GM12878 (cell line): ENCODE measurements around the gene RAP2C. TPM values are rescaled to one million over a fixed set of nuclear protein-coding genes. Genes with fewer than 3 reads are reported as not detected.

Source experiments
- ATAC-seq: fragments of 200-7000 bp; cut with Tn5 transposase; 3 replicates; pipeline ENCODE4 v1.9.1; 2020; ENCODE audit warnings: mild to moderate bottlenecking, moderate library complexity
- BruUV-seq: library from RNA; stranded (reverse); fragments of 400-500 nt; replicated peaks from 2 replicates; lab custom pipeline; 2021; lab: Mats Ljungman, UMichigan
- CTCF ChIA-PET: fragments of 300-600 bp; sonication (Branson Sonifier 250); formaldehyde crosslinking; extraction: SDS; loops from one replicate; lab custom pipeline; 2021; ENCODE audit warnings: inconsistent platforms; lab: Yijun Ruan, JAX
- POLR2A ChIA-PET: fragments of 350-600 bp; formaldehyde crosslinking; extraction: SDS; loops from one replicate; lab custom pipeline; 2021; ENCODE audit warnings: inconsistent platforms; lab: Charles Lee
- RAD21 ChIA-PET: fragments of 300-600 bp; sonication (Branson Sonifier 250); formaldehyde crosslinking; loops from one replicate; lab custom pipeline; 2023; ENCODE audit warnings: antibody characterized with exemption; ENCODE audit not compliant: unreplicated experiment; lab: Charles Lee
- SMC1A ChIA-PET: fragments of 300-600 bp; sonication (Branson Sonifier 250); formaldehyde crosslinking; loops from one replicate; lab custom pipeline; 2023; ENCODE audit not compliant: unreplicated experiment, uncharacterized antibody; lab: Charles Lee
- DNase-seq: peaks from one replicate; pipeline ENCODE4 v3.0.0-alpha.2; 2011; ENCODE audit warnings: low read depth, low spot score
- FAIRE-seq: peaks from 3 replicates; lab custom pipeline; 2011; peaks lifted over from hg19 to GRCh38; lab: Jason Lieb, UNC
- H2AFZ ChIP-seq: 2 replicates; pipeline ENCODE4 v1.6.0; 2011; ENCODE audit warnings: low read depth, low read length, control low read depth; ENCODE audit not compliant: control insufficient read depth
- H3K27ac ChIP-seq: 2 replicates; pipeline ENCODE4 v1.5.1; 2011; ENCODE audit warnings: control low read depth; ENCODE audit not compliant: control insufficient read depth, insufficient read depth
- H3K27me3 ChIP-seq, 2 experiments: replicated peaks in 1 of 2; 2 replicates each; pipeline versions ENCODE4 v1.6.0 to v1.6.1; 2011; ENCODE audit warnings: low read length in 1 of 2; ENCODE audit not compliant: control insufficient read depth in 2 of 2, insufficient read depth in 2 of 2
- H3K36me3 ChIP-seq, 2 experiments: 2 replicates each; pipeline ENCODE4 v1.5.1; 2011; ENCODE audit warnings: low read length in 1 of 2; ENCODE audit not compliant: control insufficient read depth in 2 of 2, insufficient read depth in 2 of 2
- H3K4me1 ChIP-seq: 2 replicates; pipeline ENCODE4 v1.6.1; 2011; ENCODE audit warnings: mild to moderate bottlenecking, low read length, moderate library complexity, mixed read lengths; ENCODE audit not compliant: control insufficient read depth, insufficient read depth
- H3K4me2 ChIP-seq: 2 replicates; pipeline ENCODE4 v1.6.0; 2011; ENCODE audit warnings: control low read depth; ENCODE audit not compliant: control insufficient read depth, insufficient read depth
- H3K4me3 ChIP-seq: fragments of 200-600 bp; sonication (generic); 2 replicates; pipeline ENCODE4 v1.5.1; 2016
- H3K79me2 ChIP-seq: 2 replicates; pipeline ENCODE4 v1.6.0; 2011; ENCODE audit warnings: low read length; ENCODE audit not compliant: control insufficient read depth, insufficient read depth
- H3K9ac ChIP-seq: 2 replicates; pipeline ENCODE4 v1.8.0; 2011; ENCODE audit warnings: low read length, control low read depth, mixed read lengths; ENCODE audit not compliant: control insufficient read depth, insufficient read depth
- H3K9me3 ChIP-seq: replicated peaks from 3 replicates; pipeline ENCODE4 v1.5.1; 2011; ENCODE audit warnings: mild to moderate bottlenecking, low read length; ENCODE audit not compliant: control insufficient read depth, insufficient read depth
- H4K20me1 ChIP-seq: 2 replicates; pipeline ENCODE4 v1.6.0; 2011; ENCODE audit not compliant: control insufficient read depth, insufficient read depth
- ESRRA ChIP-seq: IDR thresholded peaks from 2 replicates; pipeline ENCODE4 v1.6.1; 2012; ENCODE audit warnings: mild to moderate bottlenecking, low read length, improper control_type of control experiment
- ETV6 ChIP-seq, 2 experiments: fragments of 450-650 bp in 1 of 2; IDR thresholded peaks in 1 of 2; conservative IDR thresholded peaks in 1 of 2; 2 replicates each; pipeline ENCODE4 v1.6.1; 2014; ENCODE audit warnings: antibody characterized with exemption in 1 of 2, borderline replicate concordance in 1 of 2, low read depth in 1 of 2, mild to moderate bottlenecking in 1 of 2, moderate library complexity in 1 of 2
- HDAC6 ChIP-seq: fragments of 200-600 bp; sonication (generic); IDR thresholded peaks from one replicate; pipeline ENCODE4 v1.8.0; 2017; ENCODE audit warnings: antibody characterized with exemption; ENCODE audit not compliant: unreplicated experiment
- MYB ChIP-seq: fragments of 150-350 bp; IDR thresholded peaks from 2 replicates; pipeline ENCODE4 v1.6.1; 2014; ENCODE audit warnings: mild to moderate bottlenecking, low read depth, low read length, borderline replicate concordance
- POLR2AphosphoS5 ChIP-seq: IDR thresholded peaks from 2 replicates; pipeline ENCODE4 v1.6.1; 2011; ENCODE audit warnings: mild to moderate bottlenecking, low read length, inconsistent platforms
- RAD21 ChIP-seq: IDR thresholded peaks from 2 replicates; pipeline ENCODE4 v1.6.1; 2011; ENCODE audit warnings: mild to moderate bottlenecking, low read depth, low read length, moderate library complexity; ENCODE audit not compliant: insufficient read depth
- RCOR1 ChIP-seq: conservative IDR thresholded peaks from 2 replicates; pipeline ENCODE4 v1.6.1; 2012; ENCODE audit warnings: low read depth, low read length, improper control_type of control experiment
- SMAD1 ChIP-seq: fragments of 450-650 bp; IDR thresholded peaks from 2 replicates; pipeline ENCODE4 v1.6.1; 2018; ENCODE audit warnings: mild to moderate bottlenecking, low read depth; ENCODE audit not compliant: partially characterized antibody
- SMAD5 ChIP-seq: IDR thresholded peaks from 2 replicates; pipeline ENCODE4 v1.6.1; 2016; ENCODE audit warnings: antibody characterized with exemption, low read depth
- SP1 ChIP-seq: IDR thresholded peaks from one replicate; pipeline ENCODE4 v1.6.1; 2011; ENCODE audit warnings: low read depth, low read length
- SPI1 ChIP-seq: IDR thresholded peaks from 2 replicates; pipeline ENCODE4 v1.6.1; 2011; ENCODE audit warnings: low read depth, mild to moderate bottlenecking, low read length, moderate library complexity, borderline replicate concordance; ENCODE audit not compliant: insufficient read depth
- SRF ChIP-seq, 2 experiments: IDR thresholded peaks; 2 replicates each; pipeline ENCODE4 v1.6.1; 2011; ENCODE audit warnings: low read depth in 2 of 2, low read length in 2 of 2, mild to moderate bottlenecking in 1 of 2, moderate library complexity in 1 of 2
- SUZ12 ChIP-seq: fragments of 200-600 bp; sonication (generic); IDR thresholded peaks from one replicate; pipeline ENCODE4 v1.6.1; 2018; ENCODE audit warnings: antibody characterized with exemption, mild to moderate bottlenecking; ENCODE audit not compliant: unreplicated experiment
- TCF12 ChIP-seq: IDR thresholded peaks from 2 replicates; pipeline ENCODE4 v1.6.1; 2011; ENCODE audit warnings: low read depth, mild to moderate bottlenecking, low read length
- YBX1 ChIP-seq: fragments of 450-650 bp; IDR thresholded peaks from 2 replicates; pipeline ENCODE4 v1.6.1; 2016; ENCODE audit warnings: antibody characterized with exemption
- ZBTB40 ChIP-seq: fragments of 450-650 bp; IDR thresholded peaks from 2 replicates; pipeline ENCODE4 v1.6.1; 2016; ENCODE audit warnings: mild to moderate bottlenecking, moderate library complexity, borderline replicate concordance
- ZNF24 ChIP-seq: fragments of 450-650 bp; IDR thresholded peaks from 2 replicates; pipeline ENCODE4 v1.6.1; 2017; ENCODE audit warnings: antibody characterized with exemption, mild to moderate bottlenecking
- ZNF384 ChIP-seq: IDR thresholded peaks from 2 replicates; pipeline ENCODE4 v1.6.1; 2012; ENCODE audit warnings: low read depth, mild to moderate bottlenecking, low read length, improper control_type of control experiment, borderline replicate concordance
- WGBS: methylation state at CpG from one replicate; pipeline ENCODE4 v1.1.6; 2016; ENCODE audit warnings: low lambda C conversion rate; ENCODE audit not compliant: insufficient replicate concordance, insufficient coverage; ENCODE audit errors: missing lambda C conversion rate; 5-methylcytosine and 5-hydroxymethylcytosine counted together
- in situ Hi-C: fragments of 300-500 bp; cut with MboI; formaldehyde crosslinking; loops from 9 replicates; pipeline ENCODE4 v1.14.3; 2018; ENCODE audit warnings: mixed read lengths
- intact Hi-C: fragments of 100-400 bp; cut with micrococcal nuclease; formaldehyde crosslinking; loops from one replicate; pipeline ENCODE4 v1.14.2; 2022; ENCODE audit not compliant: unreplicated experiment
- polyA plus RNA-seq, 11 experiments: library from polyadenylated mRNA; depleted of rRNA in 4 of 11; unstranded in 6 of 11; stranded (reverse) in 5 of 11; fragments of >200 nt; fragmentation: Nextera tagmentation in 4 of 11; fragmentation: Illumina TruSeq in 1 of 11; extraction: Ambion mirVana in 4 of 11; extraction: Trizol in 1 of 11; gene quantifications; 1 replicate in 1 of 11; 2 replicates in 10 of 11; pipeline versions ENCODE4 v1.2.1 to v1.2.3, GENCODE V29; 2011 to 2016; ENCODE audit warnings: inconsistent platforms in 2 of 11, missing spikeins in 2 of 11, low read depth in 1 of 11
- total RNA-seq, 4 experiments: library from RNA; depleted of rRNA in 3 of 4; stranded (reverse); fragments of >200 nt in 3 of 4; fragmentation: Illumina TruSeq in 1 of 4; extraction: Trizol in 1 of 4; gene quantifications; 2 replicates each; pipeline versions ENCODE4 v1.2.1 to v1.2.3, GENCODE V29; 2013 to 2021

RAP2C gene
- total and polyA plus RNA-seq, 10 of the 15 experiments (the other 5 are each of a cell fraction or from before 2014, with no cell fraction given) = 17.1 to 32.1 (median 25.4) TPM

GRCh38 chrX:132217203-132218073 is 1.8 kb downstream of the RAP2C start:
- peak overlapping the region; percentile 82 for H3K9ac ChIP-seq
- POLR2A ChIA-PET = no interaction called here
- peak overlapping the region; percentile 47 for H2AFZ ChIP-seq
- H3K4me2 ChIP-seq = no peak overlapping the region
- FAIRE-seq (no peak), ATAC-seq (peak; percentile 77), DNase-seq (peak; percentile 57)
- 36% methylated on average over 27 of the region's 74 CpGs for WGBS
- SMC1A ChIA-PET = interaction anchor here (0.7 kb wide), 1 partner anchor 11 kb away, joined by 3 read pairs; no protein-coding TSS in a partner anchor
- H3K36me3 ChIP-seq = peaks cover 0 to 4% of the 10 kb centered on the region in 2 experiments; a peak in 1 of 4 replicates
- RAD21 ChIA-PET = interaction anchor here (2.8 kb wide), 1 partner anchor 47 kb away, joined by 13 read pairs; no protein-coding TSS in a partner anchor
- in situ Hi-C loops = loop anchor here (5.0 kb wide), 2 partner anchors 185 to 385 kb away; no protein-coding TSS in a partner anchor
- peak overlapping the region; percentile 86 for H3K27ac ChIP-seq
- peak overlapping the region; percentile 61 for H3K4me3 ChIP-seq
- H3K27me3 ChIP-seq = no peaks in the 10 kb centered on the region
- no peaks in the 10 kb centered on the region for H4K20me1 ChIP-seq
- peaks cover 33% of the 10 kb centered on the region for H3K79me2 ChIP-seq
- intact Hi-C loops = loop anchor here (1.0 to 5.0 kb wide), 3 partner anchors 195 to 387 kb away; partner anchors contain the start of genes MBNL3 and STK26
- CTCF ChIA-PET = interaction anchor here (1.0 kb wide), 1 partner anchor 390 kb away, joined by 4 read pairs; no protein-coding TSS in a partner anchor
- H3K9me3 ChIP-seq = no peaks in the 10 kb centered on the region
- BruUV-seq = no TSS peak
- no peaks in the 10 kb centered on the region for H3K4me1 ChIP-seq
- TF ChIP-seq SP1 (peak; percentile 20), MYB (no peak), SRF (IDR thresholded peaks at IDR 0.05; ENCODE audit: low read depth in 2 of 2, low read length in 2 of 2) (no peak), SUZ12 (no peak), SPI1 (0 out of 2 replicates have a peak, but pooled peaks have one; percentile 7), SMAD1 (no peak), RCOR1 (no peak), SMAD5 (peak; percentile 35; the same call in 1 of the 2 replicates), YBX1 (no peak), RAD21 (no peak), ZNF24 (no peak), POLR2AphosphoS5 (peak; percentile 34; the same call in 1 of the 2 replicates), HDAC6 (no peak), TCF12 (0 out of 2 replicates have a peak, but pooled peaks have one; percentile 3), ESRRA (no peak), ETV6 (conservative IDR thresholded peaks at IDR 0.05 in 1 of 2, IDR thresholded peaks at IDR 0.05 in 1 of 2; ENCODE audit: borderline replicate concordance in 1 of 2, low read depth in 1 of 2) (peak in 1 of 2 experiments; percentile 62; a peak in 1 of 4 replicates), ZNF384 (no peak), ZBTB40 (peak; percentile 28; the same call in 1 of the 2 replicates)
